DMS153 (cell line): Measurements from ENCODE around the gene CLEC18B.
"Not testable (repeated sequence)": the region's sequence is repeated elsewhere in the genome, so short reads cannot be mapped to it uniquely, and the experiment has no call there.

Experiments used
- DNase-seq: peaks from one replicate; lab custom pipeline; 2025; lab: John Stamatoyannopoulos, UW

The CLEC18B gene

GRCh38 chr16:74406600-74407361, 14.5 kb downstream of the CLEC18B start:
- DNase-seq = not testable (repeated sequence)

GRCh38 chr16:74404148-74404933, 16.9 kb downstream of the CLEC18B start:
- DNase-seq = not testable (repeated sequence)

DNA sequence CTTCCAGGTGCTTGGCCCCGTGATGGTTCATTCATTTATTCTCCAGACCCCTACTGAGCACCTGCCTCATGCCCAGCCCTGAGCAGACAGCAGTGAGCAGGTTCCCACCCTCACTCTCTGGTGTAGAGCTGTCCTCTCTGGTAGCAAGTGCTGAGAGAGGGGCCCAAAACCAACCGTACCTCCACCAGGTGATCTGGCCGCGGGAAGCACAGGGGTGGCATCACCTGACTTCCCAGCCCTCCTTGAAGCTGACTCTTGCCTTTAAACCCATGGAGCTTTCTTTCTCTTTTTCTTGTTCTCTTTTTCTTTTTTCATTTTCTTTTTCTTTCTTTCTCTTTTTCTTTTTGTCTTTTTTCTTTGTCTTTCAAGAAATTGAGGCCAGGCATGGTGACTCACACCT, 21.0 kb downstream of the CLEC18B start:
- not testable (repeated sequence) for DNase-seq

- DNase-seq = not testable (repeated sequence)
Measured at GRCh38 chr16:74398212-74398895, 22.9 kb downstream of the CLEC18B start.

- not testable (repeated sequence) for DNase-seq
Measured at GRCh38 chr16:74396521-74397017, 24.7 kb downstream of the CLEC18B start.

- not testable (repeated sequence) for DNase-seq
Measured at GRCh38 chr16:74394604-74395003, 26.7 kb downstream of the CLEC18B start.

GRCh38 chr16:74394131-74394530, 27.1 kb downstream of the CLEC18B start:
- DNase-seq = not testable (repeated sequence)

GRCh38 chr16:74391454-74392050, 29.7 kb downstream of the CLEC18B start:
- not testable (repeated sequence) for DNase-seq

GRCh38 chr16:74382339-74383034, 38.8 kb downstream of the CLEC18B start:
- DNase-seq = not testable (repeated sequence)

DNA sequence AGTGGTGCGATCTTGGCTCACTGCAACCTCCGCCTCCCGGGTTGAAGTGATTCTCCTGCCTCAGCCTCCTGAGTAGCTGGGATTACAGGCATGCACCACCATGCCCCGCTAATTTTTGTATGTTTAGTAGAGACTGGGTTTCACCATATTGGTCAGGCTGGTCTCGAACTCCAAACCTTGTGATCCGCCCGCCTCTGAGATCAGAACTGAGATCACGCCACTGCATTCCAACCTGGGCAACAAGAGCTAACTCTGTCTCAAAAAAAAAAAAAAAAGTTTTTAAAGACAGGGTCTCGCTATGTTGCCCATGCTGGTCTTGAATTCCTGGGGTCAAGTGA, 47.5 kb downstream of the CLEC18B start:
- not testable (repeated sequence) for DNase-seq

DNA sequence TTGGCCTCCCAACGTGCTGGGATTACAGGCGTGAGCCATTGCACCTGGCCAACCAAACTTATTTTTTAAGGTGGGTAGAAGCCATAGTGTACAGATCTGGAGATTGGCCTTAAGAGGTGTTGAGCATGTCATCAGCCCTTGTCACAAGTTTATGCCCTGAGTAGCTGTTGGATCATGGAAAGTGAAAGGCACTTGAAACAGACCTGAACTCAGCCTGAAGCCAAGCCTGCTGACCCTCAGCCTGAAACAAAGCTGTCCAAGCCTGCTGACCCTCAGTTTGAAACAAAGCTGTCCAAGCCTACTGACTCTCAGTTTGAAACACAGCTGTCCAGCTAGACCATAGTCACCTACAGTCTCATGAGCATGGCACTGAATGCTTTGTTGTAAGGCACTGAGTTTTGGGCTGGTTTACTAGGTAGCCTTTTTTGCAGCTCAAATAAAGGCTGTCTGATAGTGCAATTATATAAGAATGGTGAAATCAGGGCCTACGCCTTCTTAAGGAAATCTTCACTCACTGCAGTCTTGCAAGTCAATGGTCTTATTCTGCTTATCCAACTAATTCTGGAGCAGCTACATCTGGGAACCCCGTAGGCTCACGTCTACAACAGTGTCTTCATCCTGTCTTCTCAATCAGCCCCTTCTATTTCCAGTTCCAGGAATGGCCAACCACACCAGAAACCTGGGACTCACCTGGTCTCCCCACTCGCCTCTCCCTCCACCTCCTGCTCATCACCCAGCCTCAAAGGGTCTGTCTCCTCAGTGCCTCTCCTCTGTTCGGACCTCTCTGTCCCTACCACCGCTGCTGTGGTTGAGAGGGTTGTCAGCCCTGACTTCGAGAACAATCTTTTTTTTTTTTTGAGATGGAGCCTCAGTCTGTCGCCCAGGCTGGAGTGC, 48.1 kb downstream of the CLEC18B start:
- DNase-seq = no peak

DNA sequence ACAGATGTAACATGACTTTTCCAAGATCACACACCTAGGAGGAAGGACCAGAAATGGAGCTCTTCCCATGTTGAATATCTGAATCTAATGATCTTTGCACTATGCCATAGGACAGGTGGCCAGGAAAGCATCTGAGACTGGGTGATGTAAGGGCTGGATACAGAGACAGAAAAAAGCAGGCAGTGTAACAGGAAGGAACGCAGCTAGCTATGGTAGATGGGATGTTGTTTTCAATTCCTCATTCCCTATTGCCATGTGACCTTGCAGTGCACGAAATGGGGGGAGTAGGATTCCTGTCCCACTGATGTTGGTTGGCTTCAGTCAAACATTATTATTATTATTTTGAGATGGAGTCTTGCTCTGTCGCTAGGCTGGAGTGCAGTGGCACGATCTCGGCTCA, 48.9 kb downstream of the CLEC18B start:
- DNase-seq = no peak

GRCh38 chr16:74370338-74371135, 50.7 kb downstream of the CLEC18B start:
- not testable (repeated sequence) for DNase-seq

GRCh38 chr16:74368002-74368911, 53.0 kb downstream of the CLEC18B start:
- DNase-seq = peak; percentile 83

DNA sequence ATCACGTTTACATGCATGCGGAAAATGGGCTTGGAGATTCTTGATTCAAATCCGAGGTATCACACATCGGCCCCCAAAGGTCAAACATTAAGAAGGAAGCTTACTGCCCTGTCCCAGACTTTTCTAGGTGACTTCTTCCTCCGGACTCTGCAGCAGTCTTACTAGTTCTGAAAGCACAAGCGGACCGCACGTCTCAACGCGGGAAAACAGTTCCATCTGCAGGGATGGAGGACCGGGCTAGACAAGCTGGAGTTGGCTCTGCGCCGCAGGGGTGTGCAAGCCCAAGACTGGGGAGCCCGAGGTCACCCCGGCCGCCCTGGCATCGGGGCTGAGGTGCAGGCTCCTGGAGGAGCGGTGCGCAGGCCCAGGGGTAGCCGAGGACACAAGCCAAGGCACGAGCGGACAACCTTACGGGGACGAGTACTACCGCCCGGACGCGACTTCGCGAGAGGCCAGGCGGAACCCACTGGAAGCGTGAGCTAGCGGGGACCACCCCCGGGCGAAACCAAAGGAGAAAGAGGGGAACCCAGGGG, 53.7 kb downstream of the CLEC18B start:
- not testable (repeated sequence) for DNase-seq

DNA sequence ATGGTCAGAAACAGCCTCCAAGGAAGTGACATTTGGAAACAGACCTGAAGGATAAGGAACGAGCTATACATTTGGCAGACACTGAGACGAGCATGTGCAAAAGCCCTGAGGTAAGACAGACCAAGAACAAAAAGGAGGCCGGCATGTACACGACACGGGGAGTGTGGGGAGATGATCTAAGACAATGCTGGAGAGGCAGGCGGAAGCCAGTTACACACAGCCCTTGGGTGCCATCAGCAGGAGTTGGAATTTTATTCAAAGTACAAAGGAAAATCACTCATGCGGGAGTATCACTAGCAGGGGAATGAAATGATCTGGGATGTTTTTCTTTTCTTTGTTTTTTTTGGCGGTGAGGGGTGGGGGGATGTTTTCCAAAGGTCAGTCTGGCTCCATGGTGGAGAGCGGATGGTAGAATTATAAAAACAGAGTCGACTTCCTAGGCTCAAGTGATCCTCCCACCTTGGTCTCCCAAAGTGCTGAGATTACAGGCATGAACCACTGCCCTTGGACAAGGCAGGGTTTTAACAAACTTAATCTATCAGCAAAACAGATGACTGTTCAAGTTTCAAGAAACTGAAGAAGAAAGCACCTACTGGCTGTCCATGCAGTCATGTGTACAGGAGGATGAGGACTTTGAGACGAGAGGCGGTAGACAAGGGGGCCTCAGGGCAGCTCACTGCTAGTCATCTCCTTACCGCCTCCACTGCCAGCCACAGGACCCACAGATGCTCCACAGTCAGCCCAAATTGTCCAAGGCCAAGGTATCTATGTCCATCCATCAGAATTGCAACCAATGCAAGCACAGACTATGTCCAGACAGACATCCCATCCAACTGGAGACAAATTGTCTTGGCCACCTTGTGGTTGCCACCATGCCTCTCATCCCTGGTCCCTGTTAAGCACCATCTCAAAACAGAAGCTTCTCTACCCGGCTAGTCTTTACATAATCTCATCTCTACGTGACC, 59.4 kb downstream of the CLEC18B start:
- not testable (repeated sequence) for DNase-seq
